ENCODE data around the gene JAM3. TPM values are rescaled to one million over a fixed set of nuclear protein-coding genes. Genes with fewer than 3 reads are reported as not detected.
"Not testable (repeated sequence)": the region's sequence is repeated elsewhere in the genome, so short reads cannot be mapped to it uniquely, and the experiment has no call there.

JAM3 gene
- total RNA-seq, 6 experiments from 2014 or later = 49.6 to 58.6 (median 55.2) TPM

GRCh38 chr11:134181707-134182106 is 112.8 kb downstream of the JAM3 start:
- Mint-ChIP-seq H3K27ac (peak overlapping the region; percentile 3; the same call in 1 of the 2 replicates), H3K36me3 (ENCODE audit: low read depth) (peaks cover 21% of the 10 kb centered on the region)
- TF ChIP-seq, protein P1, sequence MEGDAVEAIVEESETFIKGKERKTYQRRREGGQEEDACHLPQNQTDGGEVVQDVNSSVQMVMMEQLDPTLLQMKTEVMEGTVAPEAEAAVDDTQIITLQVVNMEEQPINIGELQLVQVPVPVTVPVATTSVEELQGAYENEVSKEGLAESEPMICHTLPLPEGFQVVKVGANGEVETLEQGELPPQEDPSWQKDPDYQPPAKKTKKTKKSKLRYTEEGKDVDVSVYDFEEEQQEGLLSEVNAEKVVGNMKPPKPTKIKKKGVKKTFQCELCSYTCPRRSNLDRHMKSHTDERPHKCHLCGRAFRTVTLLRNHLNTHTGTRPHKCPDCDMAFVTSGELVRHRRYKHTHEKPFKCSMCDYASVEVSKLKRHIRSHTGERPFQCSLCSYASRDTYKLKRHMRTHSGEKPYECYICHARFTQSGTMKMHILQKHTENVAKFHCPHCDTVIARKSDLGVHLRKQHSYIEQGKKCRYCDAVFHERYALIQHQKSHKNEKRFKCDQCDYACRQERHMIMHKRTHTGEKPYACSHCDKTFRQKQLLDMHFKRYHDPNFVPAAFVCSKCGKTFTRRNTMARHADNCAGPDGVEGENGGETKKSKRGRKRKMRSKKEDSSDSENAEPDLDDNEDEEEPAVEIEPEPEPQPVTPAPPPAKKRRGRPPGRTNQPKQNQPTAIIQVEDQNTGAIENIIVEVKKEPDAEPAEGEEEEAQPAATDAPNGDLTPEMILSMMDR (IDR thresholded peaks at IDR 0.05) = no peak

GRCh38 chr11:134188092-134188491 is 119.2 kb downstream of the JAM3 start:
- not testable (repeated sequence) for H3K27me3 Mint-ChIP-seq (ENCODE audit: insufficient read depth); H3K4me1 Mint-ChIP-seq (ENCODE audit: low read depth); H3K27ac Mint-ChIP-seq; H3K4me3 Mint-ChIP-seq; H3K9me3 Mint-ChIP-seq; DNase-seq
- H3K36me3 Mint-ChIP-seq (ENCODE audit: low read depth) = peaks cover 53% of the 10 kb centered on the region

More at GRCh38 chr11:134181707-134182106, 112.8 kb downstream of the JAM3 start:
- Mint-ChIP-seq H3K4me1 (ENCODE audit: low read depth) (peaks cover 17% of the 10 kb centered on the region), H3K27me3 (ENCODE audit: insufficient read depth) (no peaks in the 10 kb centered on the region), H3K4me3 (no peak overlapping the region), H3K9me3 (no peaks in the 10 kb centered on the region)
- peak; percentile 45 for DNase-seq

GRCh38 chr11:134196756-134197155 is 127.9 kb downstream of the JAM3 start:
- TF ChIP-seq, protein P1 (IDR thresholded peaks at IDR 0.05) = no peak
- H3K9me3 Mint-ChIP-seq = no peaks in the 10 kb centered on the region
- no peaks in the 10 kb centered on the region for H3K27me3 Mint-ChIP-seq (ENCODE audit: insufficient read depth)
- no peaks in the 10 kb centered on the region for H3K4me1 Mint-ChIP-seq (ENCODE audit: low read depth)
- H3K27ac Mint-ChIP-seq = no peak overlapping the region
- DNase-seq = no peak
- H3K4me3 Mint-ChIP-seq = no peak overlapping the region
- peaks cover 20% of the 10 kb centered on the region for H3K36me3 Mint-ChIP-seq (ENCODE audit: low read depth)

DNA sequence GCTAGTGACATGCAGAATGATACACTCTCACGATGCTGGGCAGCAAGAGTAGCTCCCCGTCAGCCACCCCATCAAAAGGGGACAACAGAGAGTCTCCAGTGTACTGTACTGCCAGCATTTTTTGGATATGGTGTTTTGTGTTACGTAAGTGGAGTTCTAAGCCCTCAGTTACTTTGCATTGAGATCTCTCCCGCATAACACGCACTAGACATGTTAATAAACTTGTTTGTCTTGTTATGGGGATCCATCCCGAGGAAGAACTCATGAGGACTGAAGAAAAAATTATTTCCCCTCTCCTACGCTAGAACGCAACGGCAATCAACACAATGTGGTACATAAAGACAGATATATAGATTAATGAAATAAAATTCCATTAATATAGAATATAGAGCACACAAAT is 130.7 kb downstream of the JAM3 start:
- H3K36me3 Mint-ChIP-seq (ENCODE audit: low read depth) = peaks cover 20% of the 10 kb centered on the region
- H3K4me1 Mint-ChIP-seq (ENCODE audit: low read depth) = no peaks in the 10 kb centered on the region
- no peak overlapping the region for H3K27ac Mint-ChIP-seq

DNA sequence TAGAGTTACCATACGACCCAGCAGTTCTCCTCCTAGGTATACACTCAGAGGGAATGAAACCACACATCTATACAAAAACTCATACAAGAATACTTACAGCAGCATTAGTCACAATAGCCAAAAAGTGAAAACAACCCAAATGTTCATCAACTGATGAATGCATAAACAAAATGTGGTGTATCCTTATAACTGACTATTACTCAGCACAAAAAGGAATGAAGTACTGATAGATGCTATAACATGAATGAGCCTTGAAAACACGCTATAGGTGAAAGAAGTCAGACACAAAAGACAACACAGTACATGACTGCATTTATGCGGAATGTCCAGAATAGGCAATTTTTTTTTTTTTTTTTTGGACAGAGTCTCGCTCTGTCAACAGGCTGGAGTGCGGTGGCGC is 131.8 kb downstream of the JAM3 start:
- no peaks in the 10 kb centered on the region for H3K9me3 Mint-ChIP-seq
- no peaks in the 10 kb centered on the region for H3K4me1 Mint-ChIP-seq (ENCODE audit: low read depth)
- no peak for DNase-seq
- H3K4me3 Mint-ChIP-seq = no peak overlapping the region
- H3K27me3 Mint-ChIP-seq (ENCODE audit: insufficient read depth) = no peaks in the 10 kb centered on the region
- H3K27ac Mint-ChIP-seq = no peak overlapping the region
- peaks cover 20% of the 10 kb centered on the region for H3K36me3 Mint-ChIP-seq (ENCODE audit: low read depth)
- TF ChIP-seq, protein P1 (IDR thresholded peaks at IDR 0.05) = no peak

More for the DNA sequence above, 130.7 kb downstream of the JAM3 start:
- H3K4me3 Mint-ChIP-seq = no peak overlapping the region
- no peaks in the 10 kb centered on the region for H3K27me3 Mint-ChIP-seq (ENCODE audit: insufficient read depth)
- DNase-seq = no peak
- TF ChIP-seq, protein P1 (IDR thresholded peaks at IDR 0.05) = no peak
- no peaks in the 10 kb centered on the region for H3K9me3 Mint-ChIP-seq

Other genes starting within 250 kb of the JAM3 start
- not detected for gene SPATA19, start 223.6 kb upstream of the JAM3 start, total RNA-seq (2021; fragmentation: NEBNext Ultra II Directional; extraction: Animal tissue kit (Norgen Biotek cat#: 25700))
- gene IGSF9B, start 112.1 kb upstream of the JAM3 start, total RNA-seq (2021; fragmentation: NEBNext Ultra II Directional; extraction: Animal tissue kit (Norgen Biotek cat#: 25700)) = not detected
- gene NCAPD3, start 154.9 kb downstream of the JAM3 start, total RNA-seq (2021; fragmentation: NEBNext Ultra II Directional; extraction: Animal tissue kit (Norgen Biotek cat#: 25700)) = 10 to 100 TPM; 19.6 to 31.1 (median 29.4) TPM
- gene VPS26B, start 155.6 kb downstream of the JAM3 start, total RNA-seq (2021; fragmentation: NEBNext Ultra II Directional; extraction: Animal tissue kit (Norgen Biotek cat#: 25700)) = 10 to 100 TPM; 36.5 to 45.0 (median 39.1) TPM
- gene THYN1, start 184.3 kb downstream of the JAM3 start, total RNA-seq (2021; fragmentation: NEBNext Ultra II Directional; extraction: Animal tissue kit (Norgen Biotek cat#: 25700)) = 10 to 100 TPM; 32.7 to 36.8 (median 34.2) TPM
- gene ACAD8, start 184.5 kb downstream of the JAM3 start, total RNA-seq (2021; fragmentation: NEBNext Ultra II Directional; extraction: Animal tissue kit (Norgen Biotek cat#: 25700)) = 10 to 100 TPM; 11.8 to 15.7 (median 13.8) TPM
- not detected for gene GLB1L3, start 207.3 kb downstream of the JAM3 start, total RNA-seq (2021; fragmentation: NEBNext Ultra II Directional; extraction: Animal tissue kit (Norgen Biotek cat#: 25700))